Stimulated activated CD8-positive, alpha-beta memory T cell treated with anti-CD3 and anti-CD28 coated beads, Interleukin-15, amount 100 ng/mL, for 48 hours (primary cell): ENCODE results near the gene ADCY6.
A peak's percentile ranks its signal among the peaks of the same experiment; 100 is the strongest.

Experiments used
- DNase-seq, 2 donors: peaks; one replicate each; pipeline ENCODE4 v3.0.0-alpha.2; 2020; ENCODE audit warnings: low read depth in 2 of 2

The ADCY6 gene

GRCh38 chr12:48815126-48816110 is 26.5 kb upstream of the ADCY6 start:
- DNase-seq: no peak

GRCh38 chr12:48814262-48815125 is 25.6 kb upstream of the ADCY6 start:
- DNase-seq: peak; percentile 74 to 77

- no peak for DNase-seq
Observed at GRCh38 chr12:48813465-48814261, 24.8 kb upstream of the ADCY6 start.

DNA sequence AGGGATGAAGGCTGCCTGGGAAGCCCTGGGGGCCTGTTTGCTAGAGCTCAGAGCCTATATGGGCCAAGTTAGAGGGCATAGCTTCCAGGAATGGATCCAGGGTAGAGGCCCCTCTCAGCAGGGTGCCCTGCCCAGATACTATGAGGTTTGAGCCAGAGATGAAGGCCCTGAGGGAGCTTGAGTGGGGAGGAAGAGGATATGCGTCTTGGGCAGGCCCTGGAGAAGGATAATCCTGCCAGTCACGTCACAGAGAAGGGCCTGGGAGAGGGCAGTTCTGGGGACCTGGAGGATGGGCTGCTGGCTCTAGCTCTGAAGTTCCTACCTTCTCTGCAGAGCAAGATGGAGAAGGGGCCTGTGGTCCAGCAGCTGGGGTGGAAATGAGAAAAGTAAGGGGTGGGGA is 23.5 kb upstream of the ADCY6 start:
- no peak for DNase-seq

- no peak for DNase-seq
Observed at GRCh38 chr12:48811437-48812090, 22.7 kb upstream of the ADCY6 start.

- no peak for DNase-seq
Observed at GRCh38 chr12:48810903-48811431, 22.1 kb upstream of the ADCY6 start.

- no peak for DNase-seq
Observed at GRCh38 chr12:48807981-48808380, 19.1 kb upstream of the ADCY6 start.

GRCh38 chr12:48803675-48804074 is 14.8 kb upstream of the ADCY6 start:
- DNase-seq: no peak

DNA sequence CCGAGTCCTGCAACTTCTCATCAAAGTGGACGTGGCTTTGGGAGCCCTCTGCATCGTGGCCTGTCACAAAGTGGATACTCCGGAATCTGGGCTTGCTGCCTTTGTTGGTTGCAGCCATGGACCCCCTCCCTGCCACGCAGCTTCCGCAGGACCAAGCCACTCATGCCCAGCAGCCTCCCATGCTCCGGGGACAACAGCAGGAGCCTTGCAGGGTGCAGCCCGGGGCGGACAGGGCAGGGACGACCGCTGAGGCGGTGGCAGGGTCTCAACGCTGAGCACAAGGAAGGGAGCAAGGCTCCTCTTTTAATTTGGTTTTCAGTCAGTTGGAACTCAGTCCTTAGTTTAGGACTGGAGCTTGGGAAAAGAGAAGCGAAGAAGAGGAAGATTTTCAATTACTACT is 12.1 kb upstream of the ADCY6 start:
- no peak for DNase-seq

GRCh38 chr12:48800457-48800856 is 11.6 kb upstream of the ADCY6 start:
- DNase-seq: no peak

DNA sequence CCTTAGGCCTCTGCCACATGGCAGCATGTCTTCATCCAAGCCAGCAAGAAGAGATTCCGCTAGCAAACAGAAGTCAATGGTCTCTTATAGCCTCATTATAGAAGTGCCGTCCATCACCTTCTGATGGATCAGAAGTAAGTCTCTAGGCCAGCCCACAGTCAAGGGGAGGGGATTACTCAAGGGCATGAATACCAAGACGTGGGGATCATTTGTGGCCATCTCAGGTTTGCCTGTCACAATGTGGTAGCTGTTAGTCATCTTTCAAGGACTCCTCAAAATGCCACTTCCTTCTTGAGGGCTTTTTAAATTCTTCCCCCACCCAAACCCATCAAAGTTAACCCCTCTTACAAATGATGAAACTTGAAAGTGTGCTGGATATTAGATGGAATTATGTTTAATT is 8.1 kb upstream of the ADCY6 start:
- peak; percentile 28 to 36 for DNase-seq

DNA sequence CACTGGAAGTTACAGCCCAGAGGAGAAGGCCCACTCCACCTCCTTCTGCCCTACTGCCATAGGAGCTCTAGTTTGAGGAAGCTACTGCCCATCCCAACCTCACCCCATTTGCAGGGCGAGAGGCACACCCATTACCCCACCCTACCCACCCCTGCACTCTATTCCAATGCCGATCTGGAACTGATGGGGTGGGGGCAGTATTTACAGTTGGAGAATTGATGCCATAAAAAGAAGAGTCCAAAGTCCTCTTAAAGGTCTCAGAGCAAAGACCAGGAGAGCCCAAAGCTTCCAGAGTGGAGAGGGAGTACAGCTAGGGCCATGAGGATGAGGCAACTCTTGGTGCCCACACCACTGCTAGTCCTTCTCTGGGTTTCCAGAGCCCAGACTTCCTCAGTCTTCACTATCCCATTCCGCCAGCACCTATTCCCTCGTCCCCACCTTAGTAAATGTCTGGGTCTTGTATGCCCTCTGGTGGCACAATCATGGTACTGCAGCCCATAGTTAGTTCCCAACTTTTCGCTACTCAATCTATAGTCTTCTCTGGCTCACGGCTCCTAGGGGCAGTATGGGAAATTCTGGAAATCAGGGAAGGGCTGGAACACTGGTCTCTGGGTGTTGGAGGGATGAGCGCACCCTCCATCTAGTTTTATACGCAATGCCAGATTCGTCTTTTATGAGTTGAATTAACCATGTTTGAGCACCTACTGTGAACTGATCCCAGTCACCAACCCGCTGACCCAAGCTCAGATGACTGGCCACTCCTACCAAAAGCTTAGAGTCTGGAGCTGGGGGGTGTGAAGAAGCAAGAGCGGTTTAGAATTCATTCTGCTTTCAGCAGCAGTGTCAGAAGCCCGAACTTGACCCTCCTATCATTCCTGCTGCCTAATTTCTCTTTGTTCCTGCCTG is 6.9 kb upstream of the ADCY6 start:
- no peak for DNase-seq

- no peak for DNase-seq
Observed at GRCh38 chr12:48794870-48795269, 6.0 kb upstream of the ADCY6 start.

DNA sequence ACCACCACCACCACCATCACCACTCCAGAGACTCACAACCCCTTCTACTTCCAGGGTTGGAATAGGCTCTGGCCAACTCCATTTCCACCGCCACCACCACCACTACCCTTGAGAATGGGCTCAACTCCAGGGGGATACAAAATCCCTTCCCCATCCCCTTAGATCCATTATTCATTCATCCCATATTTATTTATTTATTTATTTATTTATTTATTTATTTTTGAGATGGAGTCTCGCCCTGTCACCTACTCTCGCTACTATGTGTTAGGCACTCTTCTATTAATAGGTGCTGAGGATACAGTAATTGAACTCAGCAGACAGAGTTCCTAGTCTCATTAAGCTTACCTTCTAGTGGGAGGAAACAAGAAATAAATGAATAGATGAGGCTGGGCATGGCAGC is 4.8 kb upstream of the ADCY6 start:
- no peak for DNase-seq

DNA sequence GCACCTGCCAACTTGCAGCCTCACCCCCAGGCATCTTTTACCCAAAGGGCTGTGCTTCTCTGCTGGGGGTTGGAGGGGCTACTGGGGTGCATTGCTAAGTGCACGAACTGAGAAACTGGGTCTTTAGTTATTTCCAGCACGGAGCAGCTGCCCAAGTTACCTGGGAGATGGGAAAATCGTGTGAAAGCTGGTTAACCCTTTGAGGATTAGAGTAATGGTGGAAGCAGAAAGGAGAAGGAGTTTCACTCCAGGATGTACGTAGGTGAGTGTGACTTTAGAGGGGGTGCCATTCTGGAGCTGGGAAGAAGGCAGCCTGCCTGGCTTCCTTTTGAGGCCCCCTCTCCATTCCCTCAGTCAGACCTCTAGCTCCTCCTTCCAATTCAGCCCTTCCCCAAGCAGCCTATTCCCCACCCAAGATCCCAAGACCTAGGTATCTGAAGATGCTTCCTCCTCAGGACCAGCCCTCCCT is 1.0 kb upstream of the ADCY6 start:
- no peak for DNase-seq

- no peak for DNase-seq
Observed at GRCh38 chr12:48788524-48788853, 400 bp downstream of the ADCY6 start.

- no peak for DNase-seq
Observed at GRCh38 chr12:48787791-48788523, 932 bp downstream of the ADCY6 start.

DNA sequence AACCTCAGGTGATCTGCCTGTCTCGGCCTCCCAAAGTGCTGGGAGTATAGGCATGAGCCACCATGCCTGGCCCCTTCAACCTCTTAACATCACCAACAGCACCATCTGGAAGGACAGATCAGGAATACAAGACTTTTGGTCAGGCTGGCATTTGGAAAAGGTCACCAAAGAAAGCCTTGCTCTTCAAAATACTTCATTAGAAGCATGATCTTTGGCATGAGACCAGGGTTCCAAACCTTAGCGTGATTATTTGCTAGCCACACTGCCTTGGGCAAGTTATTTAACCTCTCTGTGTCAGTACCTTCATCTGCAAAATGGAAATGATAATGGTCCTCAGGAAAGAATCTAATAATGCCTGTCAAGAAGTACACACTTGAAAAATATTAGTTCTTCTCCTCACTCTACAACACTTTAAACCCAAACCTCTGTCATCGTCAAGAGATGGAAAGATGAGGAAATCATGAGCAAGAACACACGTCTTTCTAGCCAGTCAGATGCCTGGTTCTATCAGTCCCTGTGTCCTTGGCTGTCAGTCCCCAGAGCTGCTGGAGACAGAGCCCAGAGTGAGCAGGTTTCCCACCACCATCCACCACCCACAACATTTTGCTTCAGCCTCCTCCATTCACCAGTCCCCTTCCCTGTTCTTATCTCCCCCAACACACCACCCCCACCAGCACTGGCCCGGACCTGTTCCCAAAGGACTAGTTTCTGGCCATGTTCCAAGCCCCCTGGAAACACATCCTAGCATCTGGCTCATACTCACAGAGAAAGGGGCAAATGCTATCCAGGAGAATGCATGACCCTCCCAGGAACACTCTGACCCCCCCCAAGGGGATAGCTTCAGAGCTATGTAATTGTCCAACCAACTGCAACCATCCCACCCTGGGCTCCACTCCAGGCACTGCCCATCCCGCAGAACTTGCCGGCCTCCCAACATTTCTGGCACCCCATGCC is 2.0 kb downstream of the ADCY6 start:
- DNase-seq: no peak
